ENCODE results near the gene UGT1A5. TPM values are rescaled to one million over a fixed set of nuclear protein-coding genes. Genes with fewer than 3 reads are reported as not detected.

UGT1A5 gene
- total and polyA plus RNA-seq, 2 of the 8 experiments (the other 6 are each of a cell fraction or from before 2014, with no cell fraction given) = not detected

GRCh38 chr2:233692648-233693047 lies 20.1 kb upstream of the UGT1A5 start, which contains the start of gene UGT1A6:
TSS of gene UGT1A6 (plus strand) at chr2:233692890. CDS start at chr2:233693005, 115 bp downstream.
- H3K18ac ChIP-seq (ENCODE audit: extremely low read depth, low read length) = no peak within 1 kb of the TSS
- H2BK15ac ChIP-seq (ENCODE audit: low read length) = no peak within 1 kb of the TSS
- no peak within 1 kb of the TSS for H3K4ac ChIP-seq (replicated peaks; ENCODE audit: insufficient read length, low read depth, low read length)
- peaks cover 0 to 2% of the 10 kb centered on the region in 2 experiments; a peak in 1 of 4 replicates for H3K9me3 ChIP-seq (ENCODE audit: insufficient read depth in 2 of 2, low read depth in 1 of 2, low read length in 1 of 2)
- DNase-seq (ENCODE audit: low read depth in 1 of 2, low spot score in 2 of 2) (no peak), FAIRE-seq (no peak)
- H2BK120ac ChIP-seq (replicated peaks; ENCODE audit: low read depth, low read length) = no peak within 1 kb of the TSS
- WGBS, 2 experiments (ENCODE audit: extremely low coverage in 1 of 2, insufficient coverage in 1 of 2, insufficient read length in 1 of 2, insufficient replicate concordance in 2 of 2, low coverage in 1 of 2, low lambda C conversion rate in 2 of 2, missing lambda C conversion rate in 1 of 2) = 96% methylated on average over 4 of the region's 4 CpGs; no CpG with 5 or more reads in 1 of the 2 experiments
- H3K14ac ChIP-seq (ENCODE audit: insufficient read length) = no peak within 1 kb of the TSS
- no peak within 1 kb of the TSS for H2BK12ac ChIP-seq (ENCODE audit: low read depth, low read length)
- H3K27ac ChIP-seq (ENCODE audit: low read depth, low read length) = no peak within 1 kb of the TSS
- peaks cover 0 to 8% (median 2%) of the 10 kb centered on the region in 4 experiments; a peak in 1 of 7 replicates for H3K4me1 ChIP-seq (replicated peaks in 1 of 4; ENCODE audit: control insufficient read depth in 3 of 4, insufficient read depth in 4 of 4, low read length in 3 of 4)
- ChIA-PET CTCF (ENCODE audit: partially characterized antibody) (interaction anchor here (2.7 kb wide), 1 partner anchor 18 kb away, joined by 19 read pairs; no protein-coding TSS in a partner anchor), POLR2A (ENCODE audit: partially characterized antibody) (no interaction called here)
- H3K56ac ChIP-seq (replicated peaks; ENCODE audit: insufficient read length, low read depth, low read length) = no peak within 1 kb of the TSS
- no peak within 1 kb of the TSS for H3K23ac ChIP-seq (ENCODE audit: insufficient read length)
- H3K79me1 ChIP-seq (ENCODE audit: low read depth, low read length) = no peaks in the 10 kb centered on the region
- no peak within 1 kb of the TSS for H4K8ac ChIP-seq (ENCODE audit: extremely low read depth, insufficient read depth, low read length)
- H2BK20ac ChIP-seq (ENCODE audit: low read length) = no peak within 1 kb of the TSS
- H2AFZ ChIP-seq (ENCODE audit: low read length) = no peak within 1 kb of the TSS
- H4K91ac ChIP-seq (replicated peaks; ENCODE audit: insufficient read length, low read length) = no peak within 1 kb of the TSS
- H3K9ac ChIP-seq (replicated peaks in 1 of 4; ENCODE audit: extremely low read depth in 1 of 4, low read depth in 3 of 4, low read length in 3 of 4) = no peak within 1 kb of the TSS
- H3K23me2 ChIP-seq (ENCODE audit: low read depth, low read length) = peaks cover 2% of the 10 kb centered on the region; the same call in 1 of the 2 replicates
- no peak within 1 kb of the TSS for H2AK5ac ChIP-seq (ENCODE audit: low read depth, low read length)
- H3K79me2 ChIP-seq (ENCODE audit: control insufficient read depth in 1 of 2, insufficient read depth in 2 of 2, low read length in 2 of 2) = no peaks in the 10 kb centered on the region
- no peak within 1 kb of the TSS for H4K5ac ChIP-seq (ENCODE audit: insufficient read length, low read depth, low read length)
- H3K27me3 ChIP-seq (replicated peaks in 1 of 4; ENCODE audit: control insufficient read depth in 3 of 4, extremely low read depth in 1 of 4, insufficient read depth in 3 of 4, low read length in 3 of 4) = no peaks in the 10 kb centered on the region
- H3K36me3 ChIP-seq (ENCODE audit: control insufficient read depth in 2 of 4, insufficient read depth in 4 of 4, low read length in 3 of 4) = no peaks in the 10 kb centered on the region
- H4K20me1 ChIP-seq (replicated peaks in 1 of 2; ENCODE audit: control insufficient read depth in 1 of 2, insufficient read depth in 2 of 2, low read length in 2 of 2) = no peaks in the 10 kb centered on the region
- H3K4me3 ChIP-seq (ENCODE audit: extremely low read depth in 1 of 4, insufficient read depth in 2 of 4, low read depth in 3 of 4, low read length in 4 of 4) = no peak within 1 kb of the TSS
- H3K4me2 ChIP-seq (ENCODE audit: insufficient read depth in 1 of 2, low read depth in 2 of 2, low read length in 2 of 2) = no peak within 1 kb of the TSS
- no peak within 1 kb of the TSS for H2BK5ac ChIP-seq (ENCODE audit: low read depth, low read length)
- TF ChIP-seq CREB1 (IDR thresholded peaks at IDR 0.05) (no peak), HDAC6 (IDR thresholded peaks at IDR 0.05; ENCODE audit: low read depth, low read length) (no peak), TEAD4 (IDR thresholded peaks at IDR 0.05; ENCODE audit: low read depth, low read length) (no peak), SP4 (IDR thresholded peaks at IDR 0.05; ENCODE audit: low read length) (no peak), EZH2 (IDR thresholded peaks at IDR 0.05; ENCODE audit: low read depth, low read length, severe bottlenecking) (no peak), MAFK (IDR thresholded peaks at IDR 0.05; ENCODE audit: low read depth, low read length) (no peak), SIX5 (IDR thresholded peaks at IDR 0.05; ENCODE audit: low read depth, low read length) (no peak), EGR1 (IDR thresholded peaks at IDR 0.05; ENCODE audit: borderline replicate concordance, low read depth, low read length) (no peak), CTCF (IDR thresholded peaks at IDR 0.05; ENCODE audit: control extremely low read depth in 1 of 3, insufficient read depth in 1 of 3, low read depth in 1 of 3, low read length in 3 of 3) (no peak), ASH2L (IDR thresholded peaks at IDR 0.05; ENCODE audit: low read length) (no peak)
- TF ChIP-seq, protein P1, sequence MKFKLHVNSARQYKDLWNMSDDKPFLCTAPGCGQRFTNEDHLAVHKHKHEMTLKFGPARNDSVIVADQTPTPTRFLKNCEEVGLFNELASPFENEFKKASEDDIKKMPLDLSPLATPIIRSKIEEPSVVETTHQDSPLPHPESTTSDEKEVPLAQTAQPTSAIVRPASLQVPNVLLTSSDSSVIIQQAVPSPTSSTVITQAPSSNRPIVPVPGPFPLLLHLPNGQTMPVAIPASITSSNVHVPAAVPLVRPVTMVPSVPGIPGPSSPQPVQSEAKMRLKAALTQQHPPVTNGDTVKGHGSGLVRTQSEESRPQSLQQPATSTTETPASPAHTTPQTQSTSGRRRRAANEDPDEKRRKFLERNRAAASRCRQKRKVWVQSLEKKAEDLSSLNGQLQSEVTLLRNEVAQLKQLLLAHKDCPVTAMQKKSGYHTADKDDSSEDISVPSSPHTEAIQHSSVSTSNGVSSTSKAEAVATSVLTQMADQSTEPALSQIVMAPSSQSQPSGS (IDR thresholded peaks at IDR 0.05; ENCODE audit: low read length) = no peak

Data from H1 (cell line).